Ishikawa (cell line): Measurements from ENCODE around the gene CLEC17A.

ENCODE experiments used
- CEBPB ChIP-seq: IDR thresholded peaks from 2 replicates; pipeline ENCODE4 v1.6.1; 2012
- CREB1 ChIP-seq: IDR thresholded peaks from 2 replicates; pipeline ENCODE4 v1.6.1; 2012; ENCODE audit warnings: low read depth
- EP300 ChIP-seq: IDR thresholded peaks from 2 replicates; pipeline ENCODE4 v1.6.1; 2012; ENCODE audit warnings: borderline replicate concordance
- MAX ChIP-seq: IDR thresholded peaks from 2 replicates; pipeline ENCODE4 v1.6.1; 2012
- ZBTB7A ChIP-seq: IDR thresholded peaks from 2 replicates; pipeline ENCODE4 v1.6.1; 2012; ENCODE audit warnings: low read depth

GRCh38 chr19:14554382-14554812 lies 28.5 kb upstream of the CLEC17A start:
- TF ChIP-seq CREB1 (no peak), EP300 (no peak), MAX (no peak), CEBPB (no peak), ZBTB7A (no peak)
